ENCODE data around the gene ROR1. TPM values are rescaled to one million over a fixed set of nuclear protein-coding genes. Genes with fewer than 3 reads are reported as not detected.

The ROR1 gene
- total and polyA plus RNA-seq, 9 of the 15 experiments (the other 6 are each of a cell fraction or from before 2014, with no cell fraction given): 0.02 TPM; not detected in 8

DNA sequence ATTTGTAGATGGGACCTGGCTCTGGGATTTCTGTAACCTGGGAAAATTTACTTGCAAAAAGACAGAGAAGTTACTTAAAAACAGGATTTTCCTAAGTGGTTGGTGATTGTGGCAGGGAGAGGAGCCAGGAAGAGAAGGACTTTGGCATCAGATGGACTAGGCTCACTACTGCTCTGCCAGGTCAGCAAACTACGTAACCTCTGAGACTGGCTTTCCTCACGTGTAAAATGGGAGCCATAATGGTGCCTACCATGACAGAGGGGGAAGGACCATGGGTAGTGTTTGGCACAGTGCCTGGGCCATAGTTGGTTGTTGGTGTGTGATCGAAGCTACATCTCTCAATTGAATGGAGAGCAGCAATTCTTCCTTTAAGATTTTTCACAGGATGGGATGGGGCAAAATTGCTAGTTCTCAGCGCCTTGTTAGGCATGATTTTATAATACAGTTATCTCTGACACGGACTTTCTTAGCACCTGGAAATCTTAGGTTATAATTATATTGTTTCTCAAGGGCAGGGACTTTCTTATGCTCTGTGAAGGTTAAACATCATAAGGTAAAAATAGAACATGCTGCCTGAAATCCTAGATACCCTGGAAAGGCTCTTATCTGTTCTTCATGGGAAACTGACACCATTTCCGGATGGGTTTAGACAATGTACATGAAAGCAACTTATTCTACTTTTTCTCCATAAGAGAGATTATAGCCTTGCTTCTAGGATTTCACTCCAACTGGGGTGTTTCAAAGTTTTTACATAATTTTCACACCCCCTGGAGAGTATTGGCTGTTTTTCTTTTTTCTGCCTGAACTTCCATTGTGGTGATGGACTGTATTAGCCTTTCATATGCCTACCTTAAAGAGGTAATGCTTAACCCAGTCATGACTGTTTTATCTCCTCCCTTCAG is 10.9 kb downstream of the ROR1 start:
- Histone ChIP-seq H3K27me3 (ENCODE audit: control insufficient read depth in 2 of 2, insufficient read depth in 2 of 2, low read length in 2 of 2) (no peaks in the 10 kb centered on the region), H3K9ac (ENCODE audit: insufficient read depth in 1 of 2, low read depth in 2 of 2, low read length in 2 of 2) (no peak overlapping the region), H2AFZ (ENCODE audit: low read depth, low read length) (no peak overlapping the region), H3K27ac (ENCODE audit: extremely low read depth, low read depth, low read length) (no peak overlapping the region), H3K9me1 (ENCODE audit: control insufficient read depth, insufficient read depth, low read length) (no peaks in the 10 kb centered on the region), H3K4me2 (ENCODE audit: insufficient read depth, low read length) (no peak overlapping the region), H3K4me1 (replicated peaks in 1 of 2; ENCODE audit: control insufficient read depth in 2 of 2, insufficient read depth in 2 of 2, low read length in 2 of 2) (no peaks in the 10 kb centered on the region), H3K4me3 (no peak overlapping the region), H4K20me1 (replicated peaks; ENCODE audit: control insufficient read depth, insufficient read depth, low read length) (no peaks in the 10 kb centered on the region), H3K36me3 (ENCODE audit: control insufficient read depth, insufficient read depth, low read length) (no peaks in the 10 kb centered on the region), H3K79me2 (ENCODE audit: control insufficient read depth, insufficient read depth, low read length) (no peaks in the 10 kb centered on the region), H3K9me3 (replicated peaks; ENCODE audit: control insufficient read depth, insufficient read depth, low read depth, low read length) (no peaks in the 10 kb centered on the region)
- intact Hi-C loops (cut with micrococcal nuclease): no loop called here
- TF ChIP-seq, protein P1, sequence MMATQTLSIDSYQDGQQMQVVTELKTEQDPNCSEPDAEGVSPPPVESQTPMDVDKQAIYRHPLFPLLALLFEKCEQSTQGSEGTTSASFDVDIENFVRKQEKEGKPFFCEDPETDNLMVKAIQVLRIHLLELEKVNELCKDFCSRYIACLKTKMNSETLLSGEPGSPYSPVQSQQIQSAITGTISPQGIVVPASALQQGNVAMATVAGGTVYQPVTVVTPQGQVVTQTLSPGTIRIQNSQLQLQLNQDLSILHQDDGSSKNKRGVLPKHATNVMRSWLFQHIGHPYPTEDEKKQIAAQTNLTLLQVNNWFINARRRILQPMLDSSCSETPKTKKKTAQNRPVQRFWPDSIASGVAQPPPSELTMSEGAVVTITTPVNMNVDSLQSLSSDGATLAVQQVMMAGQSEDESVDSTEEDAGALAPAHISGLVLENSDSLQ (IDR thresholded peaks at IDR 0.05): no peak
- TF ChIP-seq ELF1 (tag; IDR thresholded peaks at IDR 0.05) (no peak), HMG20B (CRISPR knock-in tag; IDR thresholded peaks at IDR 0.05) (no peak), E2F3 (CRISPR knock-in tag; IDR thresholded peaks at IDR 0.05) (no peak), FIP1L1 (IDR thresholded peaks at IDR 0.05; ENCODE audit: low read depth, low read length, poor library complexity, severe bottlenecking) (no peak), ETV5 (CRISPR knock-in tag; IDR thresholded peaks at IDR 0.05; ENCODE audit: low read depth) (no peak), YBX1 (IDR thresholded peaks at IDR 0.05) (no peak), NFE2 (IDR thresholded peaks at IDR 0.05; ENCODE audit: low read depth) (no peak)
- TF ChIP-seq, protein P2, sequence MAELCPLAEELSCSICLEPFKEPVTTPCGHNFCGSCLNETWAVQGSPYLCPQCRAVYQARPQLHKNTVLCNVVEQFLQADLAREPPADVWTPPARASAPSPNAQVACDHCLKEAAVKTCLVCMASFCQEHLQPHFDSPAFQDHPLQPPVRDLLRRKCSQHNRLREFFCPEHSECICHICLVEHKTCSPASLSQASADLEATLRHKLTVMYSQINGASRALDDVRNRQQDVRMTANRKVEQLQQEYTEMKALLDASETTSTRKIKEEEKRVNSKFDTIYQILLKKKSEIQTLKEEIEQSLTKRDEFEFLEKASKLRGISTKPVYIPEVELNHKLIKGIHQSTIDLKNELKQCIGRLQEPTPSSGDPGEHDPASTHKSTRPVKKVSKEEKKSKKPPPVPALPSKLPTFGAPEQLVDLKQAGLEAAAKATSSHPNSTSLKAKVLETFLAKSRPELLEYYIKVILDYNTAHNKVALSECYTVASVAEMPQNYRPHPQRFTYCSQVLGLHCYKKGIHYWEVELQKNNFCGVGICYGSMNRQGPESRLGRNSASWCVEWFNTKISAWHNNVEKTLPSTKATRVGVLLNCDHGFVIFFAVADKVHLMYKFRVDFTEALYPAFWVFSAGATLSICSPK (IDR thresholded peaks at IDR 0.05; ENCODE audit: borderline replicate concordance): no peak
- TF ChIP-seq, protein P3, sequence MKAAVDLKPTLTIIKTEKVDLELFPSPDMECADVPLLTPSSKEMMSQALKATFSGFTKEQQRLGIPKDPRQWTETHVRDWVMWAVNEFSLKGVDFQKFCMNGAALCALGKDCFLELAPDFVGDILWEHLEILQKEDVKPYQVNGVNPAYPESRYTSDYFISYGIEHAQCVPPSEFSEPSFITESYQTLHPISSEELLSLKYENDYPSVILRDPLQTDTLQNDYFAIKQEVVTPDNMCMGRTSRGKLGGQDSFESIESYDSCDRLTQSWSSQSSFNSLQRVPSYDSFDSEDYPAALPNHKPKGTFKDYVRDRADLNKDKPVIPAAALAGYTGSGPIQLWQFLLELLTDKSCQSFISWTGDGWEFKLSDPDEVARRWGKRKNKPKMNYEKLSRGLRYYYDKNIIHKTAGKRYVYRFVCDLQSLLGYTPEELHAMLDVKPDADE (conservative IDR thresholded peaks at IDR 0.05; ENCODE audit: control insufficient read depth, low read depth, low read length): no peak
- TF ChIP-seq, protein P4, sequence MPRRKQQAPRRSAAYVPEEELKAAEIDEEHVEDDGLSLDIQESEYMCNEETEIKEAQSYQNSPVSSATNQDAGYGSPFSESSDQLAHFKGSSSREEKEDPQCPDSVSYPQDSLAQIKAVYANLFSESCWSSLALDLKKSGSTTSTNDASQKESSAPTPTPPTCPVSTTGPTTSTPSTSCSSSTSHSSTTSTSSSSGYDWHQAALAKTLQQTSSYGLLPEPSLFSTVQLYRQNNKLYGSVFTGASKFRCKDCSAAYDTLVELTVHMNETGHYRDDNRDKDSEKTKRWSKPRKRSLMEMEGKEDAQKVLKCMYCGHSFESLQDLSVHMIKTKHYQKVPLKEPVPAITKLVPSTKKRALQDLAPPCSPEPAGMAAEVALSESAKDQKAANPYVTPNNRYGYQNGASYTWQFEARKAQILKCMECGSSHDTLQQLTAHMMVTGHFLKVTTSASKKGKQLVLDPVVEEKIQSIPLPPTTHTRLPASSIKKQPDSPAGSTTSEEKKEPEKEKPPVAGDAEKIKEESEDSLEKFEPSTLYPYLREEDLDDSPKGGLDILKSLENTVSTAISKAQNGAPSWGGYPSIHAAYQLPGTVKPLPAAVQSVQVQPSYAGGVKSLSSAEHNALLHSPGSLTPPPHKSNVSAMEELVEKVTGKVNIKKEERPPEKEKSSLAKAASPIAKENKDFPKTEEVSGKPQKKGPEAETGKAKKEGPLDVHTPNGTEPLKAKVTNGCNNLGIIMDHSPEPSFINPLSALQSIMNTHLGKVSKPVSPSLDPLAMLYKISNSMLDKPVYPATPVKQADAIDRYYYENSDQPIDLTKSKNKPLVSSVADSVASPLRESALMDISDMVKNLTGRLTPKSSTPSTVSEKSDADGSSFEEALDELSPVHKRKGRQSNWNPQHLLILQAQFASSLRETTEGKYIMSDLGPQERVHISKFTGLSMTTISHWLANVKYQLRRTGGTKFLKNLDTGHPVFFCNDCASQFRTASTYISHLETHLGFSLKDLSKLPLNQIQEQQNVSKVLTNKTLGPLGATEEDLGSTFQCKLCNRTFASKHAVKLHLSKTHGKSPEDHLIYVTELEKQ (CRISPR knock-in tag; IDR thresholded peaks at IDR 0.05): no peak
- ChIA-PET CTCF (ENCODE audit: low intra/inter-chr PET ratio) (no interaction called here), POLR2A (interaction anchor here (0.8 kb wide), 1 partner anchor 8 kb away, joined by 3 read pairs; no protein-coding TSS in a partner anchor)
- ATAC-seq (no peak), FAIRE-seq (no peak), DNase-seq (ENCODE audit: extremely low read depth in 1 of 4, low spot score in 3 of 4) (no peak)
- in situ Hi-C loops (cut with MboI): no loop called here
- BruUV-seq (replicated peaks): no TSS peak
- WGBS (ENCODE audit: insufficient coverage, low coverage, missing lambda C conversion rate): 5% methylated on average over 6 of the region's 6 CpGs
